Suppressor macrophage treated with lipopolysaccharide for 1 hour (primary cell): Measurements from ENCODE around the gene TMEM232.

Experiments
- DNase-seq, 3 donors: peaks; one replicate each; pipeline ENCODE4 v3.0.0-alpha.2; 2020 to 2022

TMEM232 gene

DNA sequence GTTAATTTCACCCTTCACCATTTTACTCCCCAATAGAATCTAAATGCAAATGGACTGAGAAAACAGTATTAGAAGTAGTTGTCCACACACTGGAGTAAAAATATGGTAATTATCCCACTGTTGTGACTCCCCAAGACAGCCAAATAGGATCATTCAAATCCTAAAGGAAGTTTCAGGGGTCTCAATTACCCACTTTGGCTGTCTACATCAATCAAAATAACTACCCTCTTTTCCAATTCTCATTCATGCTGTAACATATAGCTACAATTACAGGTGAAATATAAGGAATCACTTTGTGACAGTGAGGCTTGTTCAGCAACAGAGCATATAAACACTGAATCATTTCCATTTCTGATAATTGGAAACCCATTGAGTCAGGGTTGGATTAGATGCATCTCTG lies 220.1 kb downstream of the TMEM232 start:
- no peak for DNase-seq

DNA sequence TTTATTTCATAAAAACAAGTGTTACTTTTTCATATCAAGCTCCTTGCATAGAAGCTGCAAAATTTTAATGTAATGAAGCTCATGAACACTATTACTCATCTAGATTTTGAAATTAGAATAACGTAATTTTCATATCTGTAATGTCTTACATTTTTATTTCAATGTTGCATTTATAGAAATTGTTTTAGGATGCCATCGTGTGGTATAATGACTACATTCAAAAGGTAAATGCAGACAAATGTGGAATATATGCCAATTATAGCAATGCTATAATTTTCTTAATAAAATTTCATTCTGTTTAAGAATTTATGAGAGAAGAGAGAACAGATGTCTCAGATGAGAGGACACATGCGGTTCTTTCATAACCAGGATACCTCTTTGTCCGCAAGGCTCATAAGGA lies 230.2 kb downstream of the TMEM232 start:
- no peak for DNase-seq

DNA sequence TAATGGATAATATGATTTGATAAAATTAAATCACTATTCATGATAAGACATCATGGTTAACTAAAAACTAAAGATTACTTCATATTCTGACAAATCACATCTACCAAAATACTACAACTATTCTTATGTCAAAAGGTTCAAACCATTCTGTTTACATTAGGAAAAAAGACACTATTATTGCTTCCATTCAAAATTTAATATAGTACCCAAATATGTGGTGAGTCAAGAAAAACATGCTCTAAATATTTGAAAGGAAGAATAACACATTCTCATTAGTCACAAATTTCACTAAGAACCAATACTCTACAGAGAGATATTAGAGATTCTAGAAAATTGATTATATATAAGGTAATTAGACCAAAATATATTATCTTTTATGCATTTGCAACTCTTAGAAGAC lies 234.0 kb downstream of the TMEM232 start:
- DNase-seq: no peak

DNA sequence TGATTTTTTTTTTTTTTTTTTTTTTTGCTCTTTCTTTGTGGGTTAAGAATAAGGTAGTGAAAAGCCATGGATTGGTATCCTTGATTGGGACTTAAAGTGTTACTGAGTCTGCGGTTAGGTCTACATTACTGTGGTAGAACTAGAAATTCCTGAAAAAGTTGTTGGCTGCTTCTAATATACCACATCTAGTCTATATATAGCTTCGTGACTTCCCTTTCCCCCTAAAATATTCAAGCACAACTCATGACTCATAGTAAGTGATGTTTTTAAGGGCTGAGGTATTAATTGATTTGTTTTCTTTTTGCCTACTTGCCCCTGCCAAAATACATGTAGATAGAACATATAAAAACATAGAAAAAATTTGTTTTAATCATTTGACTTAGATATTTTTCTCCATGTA lies 247.6 kb downstream of the TMEM232 start:
- no peak for DNase-seq

DNA sequence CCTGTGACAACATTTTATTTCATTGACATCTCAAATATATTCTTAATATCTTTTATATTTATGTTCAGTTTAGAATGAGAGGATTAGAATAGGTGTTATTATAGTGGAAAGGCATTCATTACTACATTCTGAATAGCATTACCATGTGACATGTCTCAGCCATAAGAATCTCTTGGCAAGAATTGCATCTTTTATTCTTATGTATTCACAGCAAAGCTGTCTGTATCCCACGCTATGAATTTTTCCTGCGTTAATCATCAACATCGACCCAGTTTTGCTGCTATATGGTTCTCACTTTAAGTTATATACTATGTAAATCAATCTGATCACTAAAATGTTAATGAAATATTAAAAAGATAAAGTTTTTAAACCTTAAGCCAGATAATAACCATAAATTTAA lies 248.6 kb downstream of the TMEM232 start:
- DNase-seq: no peak

DNA sequence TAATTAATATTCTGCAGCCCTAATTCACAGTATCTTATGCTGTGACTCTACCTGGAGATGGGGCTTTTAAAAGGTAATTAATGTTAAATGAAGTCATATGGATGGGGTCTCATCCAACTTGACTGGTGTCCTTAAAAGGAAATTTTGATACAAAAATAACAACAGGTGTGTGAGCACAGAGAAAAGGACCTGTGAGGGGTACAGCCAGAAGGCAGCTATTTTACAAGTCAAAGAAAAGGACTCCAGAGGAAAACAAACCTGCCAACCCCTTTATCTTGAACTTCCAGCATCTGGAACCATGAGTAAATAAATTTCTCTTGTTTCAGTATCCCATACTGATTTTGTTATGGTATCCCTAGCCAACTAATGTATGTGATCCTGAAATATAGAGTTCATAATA lies 250.3 kb downstream of the TMEM232 start:
- no peak for DNase-seq

DNA sequence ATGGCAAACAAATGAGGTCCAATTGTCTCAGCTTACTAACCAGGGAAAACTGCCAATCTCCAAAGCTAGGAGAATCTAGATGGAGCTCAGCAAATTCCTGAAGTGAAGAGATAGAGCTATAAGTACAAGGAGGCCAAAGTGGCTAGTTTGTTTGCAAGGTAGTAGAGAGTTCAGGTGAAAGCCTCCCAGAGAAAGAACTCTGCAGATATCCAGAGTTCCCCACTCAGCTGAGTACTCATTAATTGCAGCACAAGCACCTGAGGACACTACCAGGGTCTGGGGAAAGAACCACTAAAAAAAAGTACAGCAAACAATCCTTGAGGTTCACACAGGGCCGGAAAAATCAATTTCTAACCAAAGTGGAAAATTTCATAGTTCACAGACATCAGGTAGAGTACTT lies 250.9 kb downstream of the TMEM232 start:
- no peak for DNase-seq

DNA sequence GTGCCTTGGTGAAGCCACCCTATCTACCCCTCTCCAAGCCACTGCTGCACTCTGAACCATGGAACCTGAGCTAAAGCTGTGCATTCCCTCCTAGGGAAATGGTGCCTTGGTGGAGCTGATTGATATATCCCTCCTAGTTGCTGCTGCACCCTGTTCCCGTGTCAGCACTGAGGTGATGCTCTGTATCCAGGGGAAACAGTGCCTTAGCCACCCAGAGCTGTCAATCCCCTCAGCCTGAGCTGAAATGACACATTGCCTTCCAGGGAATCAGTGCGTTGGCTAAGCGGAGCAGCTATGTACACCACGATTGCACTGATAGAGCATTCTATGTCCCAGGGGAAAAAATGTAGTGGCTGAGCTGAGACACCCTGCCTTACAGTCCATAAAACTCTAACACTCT lies 257.0 kb downstream of the TMEM232 start:
- no peak for DNase-seq

DNA sequence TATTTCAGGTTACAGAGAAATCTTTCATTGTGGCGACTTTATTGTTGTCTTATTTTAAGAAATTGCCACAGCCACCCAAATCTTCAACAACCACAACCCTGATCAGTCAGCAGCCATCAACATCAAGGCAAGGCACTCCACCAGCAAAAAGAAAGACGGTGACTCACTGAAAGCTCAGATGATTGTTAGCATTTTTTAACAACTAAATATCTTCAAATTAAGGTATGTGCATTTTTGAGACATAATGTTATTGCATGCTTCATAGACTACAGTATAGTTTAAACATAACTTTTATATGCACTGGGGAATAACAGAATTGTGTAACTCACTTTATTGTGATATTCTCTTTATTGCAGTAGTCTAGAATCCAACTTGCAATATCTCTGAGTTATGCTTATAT lies 263.4 kb downstream of the TMEM232 start:
- no peak for DNase-seq

DNA sequence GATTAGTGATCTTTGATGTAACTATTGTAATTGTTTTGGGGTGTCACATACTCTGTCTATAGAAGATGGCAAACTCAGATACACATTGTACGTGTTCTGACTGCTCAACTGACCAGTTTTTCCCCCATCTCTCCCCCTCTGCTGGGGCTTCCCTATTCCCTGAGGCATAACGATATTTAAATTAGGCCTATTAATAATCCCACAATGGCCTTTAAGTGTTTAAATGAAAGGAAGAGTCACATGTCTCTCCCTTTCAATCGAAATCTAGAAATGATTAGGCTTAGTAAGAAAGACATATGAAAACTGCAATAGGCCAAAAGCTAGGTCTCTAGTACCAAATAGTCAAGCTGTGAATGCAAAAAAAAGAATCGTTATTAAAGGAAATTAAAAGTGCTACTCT lies 265.6 kb downstream of the TMEM232 start:
- DNase-seq: no peak

DNA sequence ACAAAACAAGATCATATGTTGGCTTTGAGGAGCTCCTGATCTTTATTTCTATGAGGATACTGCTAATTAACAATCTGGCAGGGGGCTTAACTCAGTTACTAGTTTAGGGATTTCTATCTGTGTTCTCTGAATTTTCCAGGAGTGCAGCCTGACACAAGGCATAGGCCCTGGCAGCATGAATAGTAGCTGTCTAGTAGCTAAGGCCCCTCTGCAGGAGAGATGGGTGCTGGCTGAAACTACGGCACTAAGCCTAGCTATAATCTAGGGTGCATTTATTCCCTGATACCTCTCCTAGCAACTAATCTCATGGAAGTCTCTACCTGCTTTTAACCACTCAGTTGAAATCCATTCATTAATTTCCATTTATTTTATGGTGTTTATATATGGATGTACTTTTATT lies 268.2 kb downstream of the TMEM232 start:
- no peak for DNase-seq

DNA sequence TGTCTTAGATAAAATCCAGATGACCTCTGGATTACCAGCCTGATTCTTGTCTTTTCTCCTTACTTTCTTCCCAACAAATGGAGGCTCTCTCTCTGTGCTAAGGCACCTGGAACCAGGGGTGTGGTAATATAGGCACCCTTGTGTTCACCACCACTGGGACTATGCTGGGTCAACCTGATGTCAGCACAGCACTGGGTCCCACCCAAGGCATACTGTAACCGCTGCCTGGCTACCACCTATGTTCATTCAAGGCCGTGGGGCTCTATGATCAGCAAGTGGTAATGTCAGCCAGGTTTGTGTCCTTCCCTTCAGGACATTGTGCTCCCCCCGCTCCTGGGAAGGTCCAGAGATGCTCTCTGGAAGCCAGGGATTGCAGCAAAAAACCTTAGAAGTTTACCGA lies 283.6 kb downstream of the TMEM232 start:
- no peak for DNase-seq

DNA sequence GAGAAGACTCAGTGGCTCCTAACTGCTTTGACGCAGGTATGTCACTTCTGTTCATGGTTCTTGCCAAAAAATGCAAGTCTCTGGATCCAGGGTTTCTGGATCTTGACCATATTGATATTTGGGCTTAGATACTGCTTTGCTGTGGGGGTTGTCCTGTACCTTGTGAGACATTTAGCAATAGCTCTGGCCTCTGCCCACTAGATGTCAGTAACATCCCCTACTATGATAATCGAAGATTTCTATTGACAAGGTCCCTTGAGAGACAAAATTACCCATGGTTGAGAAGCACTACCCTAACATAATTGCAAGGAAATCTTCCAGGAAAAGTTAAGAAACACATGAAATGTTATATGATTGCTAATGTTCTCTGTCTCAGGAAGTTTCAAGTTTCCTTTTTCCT lies 285.4 kb downstream of the TMEM232 start:
- DNase-seq: no peak

DNA sequence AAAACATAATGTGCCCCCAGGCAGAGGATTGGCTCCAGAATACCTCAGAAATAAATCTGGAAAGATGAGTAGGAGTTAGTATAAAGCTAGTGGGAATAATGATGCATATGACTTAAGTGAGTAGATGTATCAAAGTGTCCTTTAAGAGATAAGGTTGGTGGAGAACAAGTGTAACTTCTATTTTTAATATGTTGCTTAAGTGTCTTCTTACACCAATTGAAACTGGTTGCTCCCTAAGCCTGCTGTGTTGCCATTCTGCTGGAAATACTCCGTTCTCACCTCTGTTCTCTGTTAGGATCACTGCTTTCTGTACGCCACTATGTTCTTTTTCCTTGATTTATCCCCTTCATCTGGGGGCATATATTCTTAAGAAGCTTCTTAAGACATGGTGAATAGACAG lies 286.4 kb downstream of the TMEM232 start:
- DNase-seq: no peak

DNA sequence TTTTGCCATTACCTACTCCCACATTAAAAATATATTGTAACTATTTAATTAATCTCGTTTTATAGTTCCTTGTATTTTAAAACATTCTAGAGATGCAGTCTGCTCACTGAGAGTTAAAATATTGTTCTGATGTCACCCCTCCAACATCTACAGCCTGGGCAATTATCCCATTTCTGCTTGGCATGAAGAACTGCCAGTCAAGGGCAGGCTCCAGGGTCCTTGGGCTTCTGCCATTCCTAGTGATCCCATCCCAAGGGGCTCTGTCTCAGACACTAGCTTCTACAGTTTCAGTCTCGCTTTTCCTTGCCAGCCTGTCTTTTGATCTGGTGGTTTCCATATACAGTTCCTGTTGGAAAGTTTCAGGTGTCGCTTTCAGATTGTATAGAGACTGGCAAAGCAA lies 287.2 kb downstream of the TMEM232 start:
- DNase-seq: no peak

DNA sequence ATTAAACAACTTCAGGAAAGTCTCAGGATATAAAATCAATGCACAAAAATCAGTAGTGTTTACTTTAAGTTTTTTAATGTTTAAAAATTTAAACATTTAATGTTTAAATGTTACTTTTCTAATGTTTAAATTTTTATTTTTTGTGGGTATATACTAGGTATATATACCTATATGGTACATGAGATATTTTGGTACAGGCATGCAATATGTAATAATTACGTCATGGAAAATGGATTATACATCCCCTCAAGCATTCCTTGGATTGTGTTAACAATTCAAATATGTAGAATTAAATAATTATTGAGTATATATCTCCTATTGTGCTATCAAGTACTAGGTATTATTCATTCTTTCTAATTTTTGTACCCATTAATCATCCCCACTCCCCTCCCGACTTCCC lies 291.3 kb downstream of the TMEM232 start:
- DNase-seq: no peak

DNA sequence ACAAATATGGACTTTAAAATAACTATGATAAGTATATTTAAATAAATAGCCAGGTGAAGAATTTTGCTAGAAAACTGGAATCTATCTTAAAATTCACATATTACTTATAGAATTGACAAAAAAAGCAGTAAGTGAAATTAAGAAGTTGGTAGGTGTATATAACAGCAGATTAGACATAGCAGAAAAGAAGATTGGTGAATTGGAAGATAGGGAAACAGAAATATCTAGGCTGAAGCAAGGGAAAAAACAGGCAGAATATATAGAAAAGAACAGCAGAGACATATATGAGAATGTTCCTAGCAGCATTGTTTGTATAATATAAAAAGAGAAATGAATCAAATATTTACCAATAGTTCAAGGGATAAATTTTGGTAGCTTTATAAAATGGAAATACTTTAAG lies 294.9 kb downstream of the TMEM232 start:
- DNase-seq: no peak

DNA sequence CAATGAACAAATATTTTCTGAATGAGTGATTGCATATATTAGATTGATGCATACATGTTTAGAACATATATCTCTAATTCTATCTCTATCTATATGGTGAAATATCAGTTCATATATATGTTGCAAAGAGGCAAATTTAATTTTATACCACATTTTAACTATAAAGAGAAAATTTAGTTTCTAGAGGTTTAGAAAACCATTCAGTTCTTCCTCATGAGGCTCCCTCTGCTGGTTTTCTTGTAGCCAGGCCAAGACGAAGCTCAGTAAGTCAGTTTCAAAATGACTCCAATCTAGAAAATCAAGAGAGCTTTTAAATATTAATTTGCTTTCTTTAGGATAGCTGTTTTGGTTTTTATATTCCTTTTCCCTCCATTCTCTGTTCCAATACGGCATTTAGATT lies 312.1 kb downstream of the TMEM232 start:
- peak in 2 of 3 donors; percentile 2 to 6 for DNase-seq

DNA sequence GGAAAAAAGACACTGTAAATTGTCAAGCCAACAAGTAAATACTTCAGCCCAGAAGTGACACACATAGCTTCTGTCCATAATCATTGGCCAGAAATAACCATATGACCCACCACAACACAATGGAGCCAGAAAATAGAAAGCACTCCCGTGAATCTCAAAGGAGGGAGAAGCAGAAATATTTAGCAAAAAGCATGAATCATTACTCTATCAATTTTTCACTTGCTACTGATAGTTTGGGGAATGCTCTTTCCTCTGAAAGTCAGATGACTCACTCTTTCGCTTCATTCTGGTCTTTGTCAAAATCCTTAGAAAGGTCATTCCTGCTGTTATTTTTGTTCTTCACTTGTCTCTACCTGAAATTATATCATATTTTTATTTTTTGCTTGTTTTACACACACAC lies 312.6 kb downstream of the TMEM232 start:
- no peak for DNase-seq

DNA sequence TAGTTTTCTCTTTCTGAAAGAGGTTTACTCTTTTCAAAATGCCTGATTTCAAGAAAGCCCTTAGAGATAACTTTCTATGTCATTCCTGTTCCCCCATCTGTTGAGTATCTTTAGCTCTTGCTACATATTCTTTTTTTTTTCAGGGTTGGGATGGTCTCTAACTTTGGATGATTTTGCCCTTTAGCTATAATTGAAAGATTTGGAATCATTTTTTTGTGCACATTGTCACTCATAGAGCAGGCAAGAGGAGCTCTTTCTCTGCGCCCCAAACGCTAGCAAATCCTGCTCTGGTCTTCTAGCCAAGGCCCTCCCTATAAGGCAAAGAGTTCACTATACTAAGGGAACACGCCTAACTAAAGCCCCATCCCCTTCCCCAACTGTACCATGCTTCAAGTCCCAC lies 316.9 kb downstream of the TMEM232 start:
- no peak for DNase-seq

DNA sequence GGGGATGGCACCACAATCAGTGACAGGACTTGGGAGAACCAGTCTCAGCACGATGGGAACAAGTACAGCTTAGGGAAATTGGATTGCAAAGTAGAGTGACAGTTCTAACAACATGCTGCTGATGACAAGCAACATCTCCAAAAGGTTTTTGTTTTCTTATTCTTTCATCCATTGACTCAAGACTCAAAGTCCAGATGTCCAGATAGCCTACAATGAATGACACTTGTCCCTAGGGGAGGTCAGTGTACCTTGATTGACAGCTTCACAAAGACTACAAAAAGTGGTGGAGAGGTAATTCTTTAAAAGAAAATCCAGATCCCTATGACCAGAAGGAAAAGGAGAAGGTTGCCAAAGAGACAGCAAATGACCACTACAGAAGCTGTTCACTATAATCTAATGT lies 323.9 kb downstream of the TMEM232 start:
- no peak for DNase-seq

DNA sequence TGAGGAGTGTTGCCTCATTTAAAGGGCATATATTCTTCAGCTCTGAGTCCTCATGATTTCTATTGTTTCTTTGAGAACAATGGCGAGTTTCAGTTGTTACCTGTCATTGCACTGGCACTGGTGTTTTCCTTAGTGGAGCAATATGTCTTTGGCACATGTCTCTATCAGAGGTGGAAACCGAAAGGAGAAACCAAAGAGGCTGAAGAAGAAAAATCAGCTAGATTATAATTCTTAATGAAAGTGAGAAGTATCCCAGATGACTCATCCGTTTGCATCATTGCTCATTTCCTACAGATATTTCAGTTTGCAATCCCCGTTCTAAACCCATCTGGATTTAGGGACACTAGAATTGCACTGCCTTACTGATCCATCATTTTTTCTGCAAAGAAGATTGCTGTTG lies 324.6 kb downstream of the TMEM232 start:
- peak; percentile 61 to 73 (median 70) for DNase-seq

DNA sequence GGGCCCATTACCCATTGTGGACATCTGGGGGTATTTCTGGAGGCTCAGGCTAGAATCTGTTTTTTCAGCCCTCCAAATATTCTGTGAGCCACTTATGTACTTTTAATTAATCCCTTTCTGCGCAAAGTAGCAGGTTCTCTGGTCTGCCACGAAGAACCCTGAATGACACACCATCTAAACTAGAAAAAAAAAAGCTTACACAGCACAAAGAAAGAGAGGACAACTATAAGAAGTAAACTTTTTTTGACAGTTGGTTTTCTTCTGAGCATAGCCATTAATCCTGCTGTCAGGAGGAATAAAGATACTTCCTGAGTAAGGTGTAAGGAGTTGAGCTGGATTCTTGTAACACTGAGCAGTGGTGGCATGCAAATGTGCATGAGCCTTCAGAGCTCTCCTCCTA lies 327.5 kb downstream of the TMEM232 start:
- no peak for DNase-seq

DNA sequence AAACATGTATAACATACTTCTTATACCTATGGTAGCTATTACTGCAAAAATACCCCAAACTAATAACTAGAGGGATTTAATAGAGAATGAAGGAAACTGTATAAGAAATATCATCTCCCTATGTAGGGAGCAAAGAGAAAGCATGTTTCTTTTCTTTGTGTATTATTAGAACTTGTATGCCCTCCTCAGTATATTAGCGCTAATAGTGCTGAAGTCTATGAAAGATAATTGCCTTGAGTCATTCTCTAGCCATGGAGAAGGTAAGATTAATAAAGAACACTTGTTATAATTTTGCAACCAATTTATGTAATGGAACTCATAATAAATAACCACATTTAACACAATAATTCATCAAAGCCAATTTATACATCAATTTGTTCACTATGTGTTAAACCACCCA lies 329.2 kb downstream of the TMEM232 start:
- no peak for DNase-seq

DNA sequence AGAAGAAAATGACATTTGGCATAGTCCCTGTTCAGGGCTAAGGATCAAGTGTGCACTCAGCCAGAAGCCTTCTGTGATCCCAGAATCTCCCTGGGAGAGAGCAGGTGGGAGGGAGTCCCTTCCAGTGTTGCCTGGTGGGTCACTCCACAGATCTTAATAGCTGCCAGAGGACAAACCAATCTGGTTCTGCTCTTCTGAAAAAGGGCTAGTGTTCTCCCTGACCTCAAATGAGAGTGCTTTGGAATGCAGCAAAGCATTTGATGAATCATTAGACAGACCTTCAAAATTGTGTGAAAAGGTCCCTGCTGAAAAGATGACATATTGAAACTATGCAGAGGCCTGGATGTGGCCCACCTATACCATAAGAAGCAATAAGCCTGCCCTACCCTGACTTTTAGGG lies 339.7 kb downstream of the TMEM232 start:
- no peak for DNase-seq

DNA sequence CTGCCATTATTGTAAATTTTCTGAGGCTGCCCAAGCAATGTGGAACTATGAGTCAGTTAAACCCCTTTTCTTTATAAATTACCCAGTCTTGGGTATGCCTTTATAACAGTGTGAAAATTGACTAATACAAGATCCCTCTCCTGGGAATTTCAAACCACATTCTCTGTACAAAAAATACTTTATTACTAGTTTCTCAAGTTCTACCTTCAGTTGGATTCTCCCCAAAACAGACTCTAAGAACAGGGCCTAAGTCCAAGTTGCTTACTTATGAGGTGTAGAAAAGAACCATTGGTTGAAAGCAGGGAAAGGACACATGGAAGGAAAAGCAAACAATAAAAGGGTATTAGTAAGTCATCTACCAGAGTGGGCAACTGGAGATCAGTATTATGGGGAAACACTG lies 343.2 kb downstream of the TMEM232 start:
- no peak for DNase-seq
